ENCODE data around the gene TXLNB. TPM values are rescaled to one million over a fixed set of nuclear protein-coding genes. Genes with fewer than 3 reads are reported as not detected.
A peak's percentile ranks its signal among the peaks of the same experiment; 100 is the strongest.
"Not testable (repeated sequence)": the region's sequence is repeated elsewhere in the genome, so short reads cannot be mapped to it uniquely, and the experiment has no call there.

TXLNB gene
- total and polyA plus RNA-seq, 11 donors, result 10.1 to 170 (median 113) TPM

DNA sequence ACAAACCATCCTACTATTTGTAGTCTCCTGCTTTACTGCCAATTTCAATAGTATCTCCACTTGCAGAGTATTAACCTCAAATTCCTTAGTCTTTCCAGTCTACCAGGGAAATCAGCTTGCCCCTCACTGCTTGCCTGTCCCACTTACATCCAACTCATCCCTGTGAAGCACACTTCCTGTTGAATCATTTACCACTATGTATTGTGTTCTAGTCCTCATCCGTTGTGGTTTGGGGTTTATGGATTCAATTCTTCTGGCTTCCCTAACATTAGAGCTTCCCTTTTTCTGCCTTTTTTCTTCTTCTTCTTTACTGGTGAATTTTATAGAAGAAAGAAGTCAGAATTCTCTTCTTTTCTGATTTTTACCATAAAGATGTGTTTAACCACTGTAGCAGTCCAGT is 5.1 kb upstream of the TXLNB start:
- Histone ChIP-seq H3K4me3 (no peak overlapping the region), H3K36me3 (no peaks in the 10 kb centered on the region), H3K27ac (peak overlapping the region in 3 of 12 donors; percentile 15 to 57 (median 28)), H3K9me3 (no peaks in the 10 kb centered on the region), H3K27me3 (no peaks in the 10 kb centered on the region), H3K4me1 (peaks cover 0 to 38% (median 7%) of the 10 kb centered on the region in 12 donors)
- ATAC-seq (no peak), DNase-seq (no peak)
- TF ChIP-seq, protein P1, sequence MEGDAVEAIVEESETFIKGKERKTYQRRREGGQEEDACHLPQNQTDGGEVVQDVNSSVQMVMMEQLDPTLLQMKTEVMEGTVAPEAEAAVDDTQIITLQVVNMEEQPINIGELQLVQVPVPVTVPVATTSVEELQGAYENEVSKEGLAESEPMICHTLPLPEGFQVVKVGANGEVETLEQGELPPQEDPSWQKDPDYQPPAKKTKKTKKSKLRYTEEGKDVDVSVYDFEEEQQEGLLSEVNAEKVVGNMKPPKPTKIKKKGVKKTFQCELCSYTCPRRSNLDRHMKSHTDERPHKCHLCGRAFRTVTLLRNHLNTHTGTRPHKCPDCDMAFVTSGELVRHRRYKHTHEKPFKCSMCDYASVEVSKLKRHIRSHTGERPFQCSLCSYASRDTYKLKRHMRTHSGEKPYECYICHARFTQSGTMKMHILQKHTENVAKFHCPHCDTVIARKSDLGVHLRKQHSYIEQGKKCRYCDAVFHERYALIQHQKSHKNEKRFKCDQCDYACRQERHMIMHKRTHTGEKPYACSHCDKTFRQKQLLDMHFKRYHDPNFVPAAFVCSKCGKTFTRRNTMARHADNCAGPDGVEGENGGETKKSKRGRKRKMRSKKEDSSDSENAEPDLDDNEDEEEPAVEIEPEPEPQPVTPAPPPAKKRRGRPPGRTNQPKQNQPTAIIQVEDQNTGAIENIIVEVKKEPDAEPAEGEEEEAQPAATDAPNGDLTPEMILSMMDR (IDR thresholded peaks at IDR 0.05), result no peak
- TF ChIP-seq POLR2A (IDR thresholded peaks at IDR 0.05), result no peak
- intact Hi-C loops (cut with DNase I), result loop anchor here in 2 of 10 donors (1.0 to 5.0 kb wide), 3 partner anchors 27 to 60 kb away; no protein-coding TSS in a partner anchor
- 55 to 76% (median 66%) methylated on average over 1 of the region's 1 CpG for WGBS, 4 donors

DNA sequence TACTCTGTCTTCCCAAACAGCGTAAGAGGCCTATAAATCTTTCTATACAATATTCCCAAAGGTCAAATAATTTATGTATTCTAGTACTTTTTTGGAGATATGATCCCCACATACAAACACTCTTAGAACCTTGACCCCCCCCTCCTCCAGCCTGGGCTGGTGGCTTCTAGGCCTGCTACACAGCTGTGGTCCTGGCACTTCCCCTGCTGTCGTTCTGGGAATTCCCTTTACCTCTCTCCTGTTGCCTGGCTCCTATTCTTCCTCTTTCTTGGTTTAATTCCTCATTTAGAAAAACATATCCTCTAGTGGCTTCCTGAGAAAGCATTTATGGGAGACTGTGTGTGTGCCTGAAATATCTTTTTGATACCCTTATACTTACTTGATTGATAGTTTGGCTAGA is 4.1 kb upstream of the TXLNB start:
- no peaks in the 10 kb centered on the region for H3K27me3 ChIP-seq
- peak in 3 of 5 donors; percentile 27 to 64 (median 33) for DNase-seq
- peaks cover 0 to 48% (median 11%) of the 10 kb centered on the region in 12 donors for H3K4me1 ChIP-seq
- intact Hi-C loops (cut with DNase I), result loop anchor here in 2 of 10 donors (2.0 to 5.0 kb wide), 3 partner anchors 41 to 67 kb away; no protein-coding TSS in a partner anchor
- TF ChIP-seq POLR2A (IDR thresholded peaks at IDR 0.05), result no peak
- TF ChIP-seq, protein P1 (IDR thresholded peaks at IDR 0.05), result no peak
- peak overlapping the region in 1 of 12 donors; percentile 57 for H3K27ac ChIP-seq
- WGBS, 4 donors, result 74 to 78% (median 76%) methylated on average over 2 of the region's 2 CpGs
- no peaks in the 10 kb centered on the region for H3K36me3 ChIP-seq
- no peak overlapping the region for H3K4me3 ChIP-seq
- H3K9me3 ChIP-seq, result no peaks in the 10 kb centered on the region
- no peak for ATAC-seq

DNA sequence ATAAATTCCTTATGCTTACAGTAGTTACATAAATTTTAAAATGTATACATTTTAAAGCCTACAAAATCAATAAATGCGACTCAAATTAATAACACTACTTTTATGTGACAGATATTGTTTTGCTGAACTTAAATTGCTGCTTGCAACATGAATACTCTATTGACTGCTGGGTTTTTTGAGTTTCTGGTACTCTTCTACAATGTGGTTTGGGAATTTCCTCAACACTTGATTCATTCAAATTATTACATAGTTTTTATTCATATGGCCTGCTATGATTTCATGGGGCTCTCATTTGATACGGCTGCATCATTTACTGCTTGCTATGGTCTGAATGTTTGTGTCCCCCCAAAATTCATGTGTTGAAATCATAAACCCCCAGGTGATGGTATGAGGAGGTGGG is 2.3 kb upstream of the TXLNB start:
- no peaks in the 10 kb centered on the region for H3K27me3 ChIP-seq
- peaks cover 0 to 61% (median 21%) of the 10 kb centered on the region in 12 donors for H3K4me1 ChIP-seq
- H3K27ac ChIP-seq, result no peak overlapping the region
- TF ChIP-seq POLR2A (IDR thresholded peaks at IDR 0.05), result no peak
- TF ChIP-seq, protein P1 (IDR thresholded peaks at IDR 0.05), result no peak
- H3K4me3 ChIP-seq, result no peak overlapping the region
- 87 to 96% (median 92%) methylated on average over 2 of the region's 2 CpGs for WGBS, 4 donors
- no peak for DNase-seq
- no peaks in the 10 kb centered on the region for H3K36me3 ChIP-seq
- intact Hi-C loops (cut with DNase I), result loop anchor here in 4 of 10 donors (2.0 to 5.0 kb wide), 4 partner anchors 42 to 157 kb away; partner anchors contain the start of gene HECA (in 2 of the 4)
- no peaks in the 10 kb centered on the region for H3K9me3 ChIP-seq
- ATAC-seq, result no peak

DNA sequence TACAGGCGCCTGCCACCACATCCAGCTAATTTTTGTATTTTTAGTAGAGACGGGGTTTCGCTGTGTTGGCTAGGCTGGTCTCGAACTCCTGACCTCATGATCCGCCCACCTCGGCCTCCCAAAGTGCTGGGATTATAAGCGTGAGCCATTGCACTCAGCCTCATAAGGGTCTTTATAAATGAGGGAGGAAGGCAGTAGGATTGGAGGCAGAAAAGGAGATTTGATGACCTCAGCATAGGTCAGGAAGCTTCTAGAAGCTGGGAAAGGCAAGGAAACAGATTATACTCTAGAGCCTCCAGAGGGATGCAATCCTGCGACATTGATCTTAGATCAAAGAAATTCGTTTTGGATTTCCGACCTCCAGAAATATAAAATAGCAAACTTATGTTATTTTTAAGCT is 1.4 kb upstream of the TXLNB start:
- H3K27ac ChIP-seq, result peak overlapping the region in 2 of 12 donors; percentile 87 to 94
- not testable (repeated sequence) for H3K4me3 ChIP-seq, ATAC-seq, H3K9me3 ChIP-seq, DNase-seq, H3K36me3 ChIP-seq, H3K27me3 ChIP-seq
- intact Hi-C loops (cut with DNase I), result loop anchor here in 5 of 10 donors (2.0 to 5.0 kb wide), 4 partner anchors 14 to 156 kb away; partner anchors contain the start of gene HECA (in 2 of the 5)
- 92 to 97% (median 93%) methylated on average over 10 of the region's 10 CpGs for WGBS, 4 donors
- peaks cover 0 to 64% (median 21%) of the 10 kb centered on the region in 12 donors for H3K4me1 ChIP-seq
